Neural progenitor cell (in vitro differentiated cells): ENCODE measurements around the gene CIDEB.

ENCODE experiments used
- CTCF ChIP-seq: fragments of 200-600 bp; sonication (generic); IDR thresholded peaks from 2 replicates; pipeline ENCODE4 v1.5.1; 2017; ENCODE audit warnings: antibody characterized with exemption, mild to moderate bottlenecking
- EZH2 ChIP-seq: fragments of 200-600 bp; sonication (generic); IDR thresholded peaks from 2 replicates; pipeline ENCODE4 v1.6.1; 2017; ENCODE audit warnings: antibody characterized with exemption, mild to moderate bottlenecking, moderate library complexity
- EZH2phosphoT487 ChIP-seq: fragments of 200-600 bp; sonication (generic); IDR thresholded peaks from 2 replicates; pipeline ENCODE4 v1.6.1; 2017; ENCODE audit warnings: antibody characterized with exemption

GRCh38 chr14:24260026-24260779, 47.6 kb downstream of the CIDEB start:
- TF ChIP-seq CTCF (no peak), EZH2 (no peak), EZH2phosphoT487 (no peak)
